Stimulated activated CD4-positive, alpha-beta T cell treated with anti-CD3 and anti-CD28 coated beads, Interleukin-12 subunit alpha, Interleukin-12 subunit beta, amount 100 ng/mL, for 4 hours (primary cell): ENCODE results near the gene SOS1.

Experiments used
- DNase-seq: peaks from one replicate; pipeline ENCODE4 v3.0.0-alpha.2; 2020

SOS1 gene

DNA sequence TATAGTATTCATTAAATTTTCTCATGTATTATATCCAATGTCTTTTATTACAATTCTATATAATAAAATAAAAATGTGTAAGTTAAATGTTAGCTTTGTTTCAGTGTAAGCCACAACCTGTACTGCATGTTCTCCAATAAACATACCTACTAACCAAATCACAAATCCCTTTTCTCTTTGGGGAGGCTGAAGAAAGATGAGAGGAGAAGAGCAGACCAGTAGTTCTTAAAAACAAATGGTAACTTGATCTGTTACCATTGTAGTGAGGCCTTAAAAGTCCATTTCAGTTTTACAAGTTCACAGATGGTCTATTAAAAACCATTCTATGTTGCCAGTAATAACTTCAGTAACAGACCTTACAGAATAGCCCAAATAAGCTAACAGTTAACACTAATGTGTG lies 100.5 kb downstream of the SOS1 start:
- DNase-seq, result no peak

DNA sequence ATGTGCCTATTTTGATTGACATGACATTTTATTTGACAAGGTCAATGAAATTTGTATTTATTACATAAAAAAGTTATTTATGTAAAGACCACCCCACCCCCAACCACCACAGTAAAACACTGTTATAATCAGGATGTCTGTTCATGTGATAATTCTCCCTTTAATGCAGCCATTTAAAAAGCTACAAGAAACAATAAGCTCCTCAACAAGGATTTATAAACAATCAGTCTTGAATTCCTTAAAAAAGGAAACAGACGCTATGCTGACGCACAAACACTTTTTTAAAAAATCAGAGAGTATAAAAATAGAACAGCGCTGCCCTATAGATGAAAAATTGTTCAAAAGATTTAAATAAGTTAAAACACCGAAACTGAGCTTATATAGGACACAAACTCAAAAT lies 102.2 kb downstream of the SOS1 start:
- no peak for DNase-seq

GRCh38 chr2:39017334-39017733 lies 103.5 kb downstream of the SOS1 start:
- no peak for DNase-seq

GRCh38 chr2:39015424-39015823 lies 105.4 kb downstream of the SOS1 start:
- DNase-seq, result no peak

GRCh38 chr2:39013871-39014270 lies 107.0 kb downstream of the SOS1 start:
- no peak for DNase-seq

GRCh38 chr2:39008665-39009064 lies 112.2 kb downstream of the SOS1 start:
- no peak for DNase-seq

- DNase-seq, result no peak
Observed at GRCh38 chr2:39007875-39008504, 112.9 kb downstream of the SOS1 start.

DNA sequence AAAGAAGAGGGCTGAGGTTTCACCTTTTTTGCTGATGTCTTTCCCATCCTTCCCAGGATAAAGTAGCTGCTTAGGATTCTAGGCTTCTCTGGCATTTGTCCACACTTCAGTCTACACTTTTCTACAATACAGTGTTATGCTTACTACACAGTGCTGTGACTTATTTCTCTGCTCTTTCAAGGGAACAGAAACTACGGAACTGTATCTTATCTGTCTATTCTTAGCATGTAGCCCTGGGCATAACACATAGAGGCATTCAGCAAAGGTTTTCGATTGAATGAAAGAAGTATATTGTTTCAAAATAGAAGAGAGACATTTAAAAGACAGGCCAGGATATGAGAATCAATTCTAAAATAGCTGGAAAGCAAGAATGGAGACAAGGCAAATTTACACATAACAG lies 120.3 kb downstream of the SOS1 start:
- no peak for DNase-seq

- no peak for DNase-seq
Observed at GRCh38 chr2:38997781-38998180, 123.1 kb downstream of the SOS1 start.

DNA sequence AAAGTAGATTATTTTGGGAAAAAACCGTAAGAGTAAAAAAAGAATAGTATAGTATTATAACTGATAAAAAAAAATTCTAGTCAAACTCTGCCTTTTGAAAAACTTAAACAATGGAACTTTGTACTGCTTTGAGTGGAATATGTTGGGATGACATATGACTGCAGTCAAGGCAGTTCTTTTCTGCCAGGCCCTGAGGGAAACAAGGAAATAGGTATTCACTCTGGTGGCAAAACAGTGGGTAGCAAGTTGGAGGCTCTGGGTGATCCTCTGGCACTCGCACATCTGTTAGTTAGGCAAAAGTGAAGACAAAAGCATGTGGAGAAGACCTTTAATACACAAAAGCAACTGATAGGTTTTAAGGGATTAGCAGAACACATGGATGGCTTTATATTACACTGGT lies 129.0 kb downstream of the SOS1 start:
- DNase-seq, result no peak

- no peak for DNase-seq
Observed at GRCh38 chr2:38988716-38989115, 132.1 kb downstream of the SOS1 start.

GRCh38 chr2:38982498-38982897 lies 138.4 kb downstream of the SOS1 start:
- no peak for DNase-seq

- no peak for DNase-seq
Observed at GRCh38 chr2:38981670-38982357, 139.0 kb downstream of the SOS1 start.

GRCh38 chr2:38981003-38981669 lies 139.7 kb downstream of the SOS1 start:
- DNase-seq, result no peak

- no peak for DNase-seq
Observed at GRCh38 chr2:38978908-38979307, 141.9 kb downstream of the SOS1 start.

GRCh38 chr2:38978296-38978903 lies 142.5 kb downstream of the SOS1 start:
- DNase-seq, result no peak

- DNase-seq, result no peak
Observed at GRCh38 chr2:38977047-38977446, 143.8 kb downstream of the SOS1 start.

GRCh38 chr2:38975042-38975441 lies 145.8 kb downstream of the SOS1 start:
- DNase-seq, result no peak

GRCh38 chr2:38973266-38973665 lies 147.6 kb downstream of the SOS1 start:
- no peak for DNase-seq

GRCh38 chr2:38971377-38971776 lies 149.5 kb downstream of the SOS1 start:
- DNase-seq, result no peak

GRCh38 chr2:38968021-38968420 lies 152.8 kb downstream of the SOS1 start:
- DNase-seq, result no peak

DNA sequence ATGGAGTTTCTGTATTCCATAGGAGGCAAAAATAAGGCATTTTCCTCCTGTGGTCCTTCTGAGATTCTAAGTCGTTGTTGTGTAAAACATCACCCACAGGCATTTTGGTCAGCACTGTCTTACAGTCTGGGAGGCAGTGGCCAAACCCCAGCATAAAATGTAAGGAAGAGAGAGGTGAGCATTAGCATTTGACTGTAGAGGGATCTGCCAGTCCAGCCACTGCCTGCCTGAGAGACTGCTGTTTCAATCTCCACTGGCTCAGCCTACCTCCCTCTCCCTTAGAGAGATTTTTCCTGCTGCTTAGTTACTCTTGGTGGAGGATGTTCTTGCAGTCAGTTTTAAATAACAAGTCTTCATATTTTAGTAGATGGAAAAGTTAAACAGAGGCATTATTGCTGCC lies 154.2 kb downstream of the SOS1 start:
- DNase-seq, result no peak

GRCh38 chr2:38966006-38966405 lies 154.8 kb downstream of the SOS1 start:
- no peak for DNase-seq
